Mesendoderm (in vitro differentiated cells): ENCODE results near the gene APBB1IP. TPM values are rescaled to one million over a fixed set of nuclear protein-coding genes. Genes with fewer than 3 reads are reported as not detected.

Source experiments
- DNase-seq: peaks from one replicate; pipeline ENCODE4 v3.0.0; 2013
- H2AK5ac ChIP-seq: 2 replicates; pipeline ENCODE4 v1.6.1; 2013; ENCODE audit warnings: low read length, inconsistent platforms
- H2BK120ac ChIP-seq: 2 replicates; pipeline ENCODE4 v1.6.1; 2013; ENCODE audit warnings: low read depth, mild to moderate bottlenecking, low read length, moderate library complexity, mixed read lengths
- H2BK15ac ChIP-seq: replicated peaks from 2 replicates; pipeline ENCODE4 v1.6.1; 2013; ENCODE audit warnings: low read depth, mild to moderate bottlenecking, moderate library complexity
- H2BK5ac ChIP-seq: 2 replicates; pipeline ENCODE4 v1.6.1; 2013; ENCODE audit warnings: low read length, inconsistent platforms
- H3K18ac ChIP-seq: 2 replicates; pipeline ENCODE4 v1.6.1; 2013; ENCODE audit warnings: mild to moderate bottlenecking, low read length, mixed read lengths
- H3K23ac ChIP-seq: one replicate; pipeline ENCODE4 v1.6.1; 2013; ENCODE audit warnings: low read length
- H3K27ac ChIP-seq: 2 replicates; pipeline ENCODE4 v1.5.1; 2013; ENCODE audit warnings: low read depth, mild to moderate bottlenecking, inconsistent platforms, low read length, moderate library complexity
- H3K27me3 ChIP-seq: 2 replicates; pipeline ENCODE4 v1.6.1; 2013; ENCODE audit warnings: low read length, control low read depth, mild to moderate bottlenecking, inconsistent platforms; ENCODE audit not compliant: insufficient read depth, poor library complexity
- H3K36me3 ChIP-seq: 2 replicates; pipeline ENCODE4 v1.6.1; 2013; ENCODE audit warnings: low read length, inconsistent platforms; ENCODE audit not compliant: control insufficient read depth, insufficient read depth
- H3K4ac ChIP-seq: one replicate; pipeline ENCODE4 v1.6.1; 2013; ENCODE audit warnings: low read depth, mild to moderate bottlenecking, low read length, moderate library complexity
- H3K4me1 ChIP-seq: 2 replicates; pipeline ENCODE4 v1.6.1; 2013; ENCODE audit warnings: low read depth, low read length, inconsistent platforms; ENCODE audit not compliant: control insufficient read depth
- H3K4me2 ChIP-seq: 2 replicates; pipeline ENCODE4 v1.6.1; 2013; ENCODE audit warnings: low read length
- H3K4me3 ChIP-seq: 2 replicates; pipeline ENCODE4 v1.5.1; 2013; ENCODE audit warnings: mild to moderate bottlenecking, low read length
- H3K56ac ChIP-seq: one replicate; pipeline ENCODE4 v1.6.1; 2013; ENCODE audit warnings: low read length
- H3K79me1 ChIP-seq: 2 replicates; pipeline ENCODE4 v1.6.1; 2013; ENCODE audit warnings: low read length, inconsistent platforms
- H3K79me2 ChIP-seq: 2 replicates; pipeline ENCODE4 v1.6.1; 2013; ENCODE audit warnings: mild to moderate bottlenecking, low read length; ENCODE audit not compliant: control insufficient read depth, insufficient read depth
- H3K9ac ChIP-seq: 2 replicates; pipeline ENCODE4 v1.6.1; 2013; ENCODE audit warnings: low read length, inconsistent platforms
- H4K5ac ChIP-seq: one replicate; pipeline ENCODE4 v1.6.1; 2013; ENCODE audit warnings: low read length
- H4K8ac ChIP-seq: one replicate; pipeline ENCODE4 v1.6.1; 2013; ENCODE audit warnings: low read depth, mild to moderate bottlenecking, control low read depth, low read length, moderate library complexity
- WGBS: extraction: QIAGEN DNeasy Blood & Tissue Kit; methylation state at CpG from one replicate; pipeline ENCODE4 v1.1.7; 2013; ENCODE audit warnings: low lambda C conversion rate, missing lambda C conversion rate; ENCODE audit not compliant: insufficient coverage; ENCODE audit errors: extremely low coverage; 5-methylcytosine and 5-hydroxymethylcytosine counted together
- small RNA-seq: library from polyadenylated mRNA; stranded (forward); fragments of <200 nt; extraction: miRNeasy Mini kit (QIAGEN cat#:217004); gene quantifications from one replicate; pipeline ENCODE3, GENCODE V24; 2013; ENCODE audit not compliant: insufficient read depth

APBB1IP gene

DNA sequence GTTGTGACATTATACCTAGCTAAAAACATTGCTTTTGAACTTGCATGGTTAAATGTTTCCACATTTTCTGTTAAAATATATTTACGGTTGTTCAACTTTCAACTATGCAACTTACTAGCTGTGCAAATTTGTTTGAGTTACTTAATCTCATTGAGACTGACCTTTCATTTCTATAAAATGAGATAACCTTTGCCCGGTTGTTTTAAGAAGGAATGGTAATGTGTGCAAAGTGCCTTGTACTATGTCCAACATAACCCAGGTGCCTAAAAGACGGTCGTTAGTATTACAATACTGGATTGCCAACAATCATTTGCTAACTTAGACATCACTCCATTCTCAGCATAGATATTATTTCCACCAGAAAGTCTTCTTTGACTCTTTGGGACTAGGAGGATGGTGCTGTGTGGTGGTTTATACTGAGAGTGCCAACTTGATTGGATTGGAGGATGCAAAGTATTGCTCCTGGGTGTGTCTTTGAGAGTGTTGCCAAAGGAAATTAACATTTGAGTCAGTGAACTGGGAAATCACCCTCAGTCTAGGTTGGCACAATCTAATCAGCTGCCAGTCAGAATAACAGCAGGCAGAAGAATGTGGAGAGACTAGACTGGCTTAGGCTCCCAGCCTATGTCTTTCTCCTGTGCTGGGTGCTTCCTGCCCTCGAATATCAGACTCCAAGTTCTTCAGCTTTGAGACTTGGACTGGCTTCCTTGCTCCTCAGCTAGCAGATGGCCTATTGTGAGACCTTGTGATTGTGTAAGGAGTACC, 174.2 kb downstream of the APBB1IP start:
- Histone ChIP-seq H2AK5ac (no peak overlapping the region), H2BK15ac (no peak overlapping the region), H2BK5ac (no peak overlapping the region), H4K5ac (no peak overlapping the region), H3K79me1 (no peaks in the 10 kb centered on the region), H3K56ac (no peak overlapping the region), H3K4me2 (no peak overlapping the region), H3K36me3 (no peaks in the 10 kb centered on the region), H4K8ac (no peak overlapping the region), H3K18ac (no peak overlapping the region), H2BK120ac (no peak overlapping the region), H3K4me1 (no peaks in the 10 kb centered on the region), H3K4me3 (no peak overlapping the region), H3K9ac (no peak overlapping the region), H3K79me2 (no peaks in the 10 kb centered on the region), H3K27ac (no peak overlapping the region), H3K4ac (no peak overlapping the region), H3K27me3 (no peaks in the 10 kb centered on the region), H3K23ac (no peak overlapping the region)
- WGBS, result no CpG with 5 or more reads among the region's 5 CpGs
- DNase-seq, result no peak

Small RNA genes lying within 50 kb of the gene (small RNA-seq; reads per million reads assigned to genes)
- not detected for gene RNA5SP307
